ENCODE measurements around the gene FAF2. TPM values are rescaled to one million over a fixed set of nuclear protein-coding genes. Genes with fewer than 3 reads are reported as not detected.

Gene FAF2
- total and polyA plus RNA-seq, 2 donors (not counting 3 experiments of a cell fraction or from before 2014, with no cell fraction given), result 27.9 to 43.5 TPM

DNA sequence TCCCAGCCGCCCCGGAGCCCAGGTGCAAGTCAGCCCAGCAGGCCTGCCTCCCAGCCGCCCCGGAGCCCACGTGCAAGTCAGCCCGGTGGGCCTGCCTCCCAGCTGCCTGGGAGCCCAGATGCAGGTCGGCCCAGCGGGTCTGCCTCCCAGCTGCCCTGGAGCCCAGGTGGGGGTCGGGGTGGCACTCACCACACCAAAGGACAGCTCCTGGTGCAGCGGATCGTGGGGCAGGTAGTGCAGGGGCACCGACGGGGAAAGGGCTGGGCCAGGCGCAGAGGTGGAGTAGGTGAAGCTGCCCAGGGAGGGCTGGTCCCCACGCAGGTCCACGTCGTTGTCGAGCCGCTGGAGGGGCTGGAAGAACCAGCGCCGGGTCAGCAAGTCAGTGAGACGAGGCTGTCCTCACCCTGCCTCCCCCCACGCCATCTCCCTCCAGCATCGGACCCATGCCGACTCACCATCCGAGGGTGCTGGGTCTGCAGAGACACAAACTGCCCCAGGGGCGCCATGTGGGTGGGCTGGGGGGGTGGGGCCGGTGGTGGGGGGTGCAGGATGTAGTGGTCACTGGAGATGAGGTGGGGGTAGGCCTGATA, 82.3 kb downstream of the FAF2 start:
- intact Hi-C loops (cut with micrococcal nuclease) (loop anchor here (10.0 kb wide), 2 partner anchors 464 to 964 kb away; partner anchors contain the start of gene PDLIM7), dilution Hi-C loops (cut with MboI; ENCODE audit: extremely low pct_ligation_motif_present, low sequenced_read_pairs) (no loop called here)
- FAIRE-seq (no peak), DNase-seq (ENCODE audit: low read depth, low spot score) (no peak)
- Histone ChIP-seq H3K27me3 (ENCODE audit: control insufficient read depth in 2 of 2, insufficient read depth in 2 of 2, low read length in 2 of 2) (no peaks in the 10 kb centered on the region), H3K79me2 (ENCODE audit: control insufficient read depth, insufficient read depth, low read length) (peaks cover 24% of the 10 kb centered on the region), H3K9me3 (replicated peaks; ENCODE audit: control insufficient read depth, insufficient read depth, low read length) (no peaks in the 10 kb centered on the region), H2AFZ (ENCODE audit: low read depth, low read length) (no peak overlapping the region), H3K4me3 (replicated peaks in 1 of 3; ENCODE audit: insufficient read depth in 1 of 3, low read depth in 1 of 3, low read length in 3 of 3) (no peak overlapping the region), H3K4me2 (ENCODE audit: insufficient read depth, low read length) (no peak overlapping the region), H3K9ac (replicated peaks; ENCODE audit: extremely low read depth, insufficient read depth, low read length) (no peak overlapping the region), H3K4me1 (ENCODE audit: control insufficient read depth, extremely low read depth, insufficient read depth, low read length) (peaks cover 25% of the 10 kb centered on the region), H4K20me1 (replicated peaks; ENCODE audit: control insufficient read depth, extremely low read depth, insufficient read depth, low read length) (no peaks in the 10 kb centered on the region), H3K9me1 (replicated peaks; ENCODE audit: control insufficient read depth, extremely low read depth, insufficient read depth, low read length) (no peaks in the 10 kb centered on the region), H3K27ac (ENCODE audit: insufficient read depth, low read depth, low read length) (no peak overlapping the region), H3K36me3 (ENCODE audit: control insufficient read depth in 2 of 2, extremely low read depth in 1 of 2, insufficient read depth in 2 of 2, low read length in 2 of 2) (peaks cover 9 to 43% of the 10 kb centered on the region in 2 experiments)
- BruUV-seq (replicated peaks), result no TSS peak
- TF ChIP-seq FOS (IDR thresholded peaks at IDR 0.05; ENCODE audit: borderline replicate concordance, insufficient read depth, low read length), result no peak
- TF ChIP-seq MYC (IDR thresholded peaks at IDR 0.05; ENCODE audit: low read depth, low read length), result no peak
- TF ChIP-seq, protein P1, sequence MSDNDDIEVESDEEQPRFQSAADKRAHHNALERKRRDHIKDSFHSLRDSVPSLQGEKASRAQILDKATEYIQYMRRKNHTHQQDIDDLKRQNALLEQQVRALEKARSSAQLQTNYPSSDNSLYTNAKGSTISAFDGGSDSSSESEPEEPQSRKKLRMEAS (IDR thresholded peaks at IDR 0.05; ENCODE audit: insufficient read depth, insufficient read length), result no peak
- no peak for TF ChIP-seq POLR2AphosphoS5 (IDR thresholded peaks at IDR 0.05; ENCODE audit: insufficient read depth, low read depth, low read length)
- TF ChIP-seq CTCF (IDR thresholded peaks at IDR 0.05; ENCODE audit: extremely low read depth in 1 of 2, insufficient read depth in 1 of 2, low read depth in 1 of 2, low read length in 2 of 2), result no peak
- ChIA-PET CTCF (no interaction called here), POLR2A (no interaction called here)

Measured in endothelial cell of umbilical vein (primary cell).